OCI-LY7 (cell line): ENCODE data around the gene NUP93. TPM values are rescaled to one million over a fixed set of nuclear protein-coding genes. Genes with fewer than 3 reads are reported as not detected.

ENCODE experiments used
- BruUV-seq: library from RNA; stranded (reverse); fragments of 400-500 nt; replicated peaks from 2 replicates; lab custom pipeline; 2021; lab: Mats Ljungman, UMichigan
- CTCF ChIA-PET: fragments of 300-600 bp; sonication (Branson Sonifier 250); formaldehyde crosslinking; loops from one replicate; lab custom pipeline; 2022; ENCODE audit warnings: antibody characterized with exemption; ENCODE audit not compliant: unreplicated experiment; lab: Charles Lee
- POLR2A ChIA-PET: fragments of 300-600 bp; sonication (Branson Sonifier 250); formaldehyde crosslinking; loops from one replicate; lab custom pipeline; 2022; ENCODE audit warnings: antibody characterized with exemption; lab: Charles Lee
- DNase-seq: peaks from one replicate; pipeline ENCODE4 v3.0.0-alpha.2; 2015; ENCODE audit warnings: low spot score
- H2AFZ ChIP-seq: fragments of 200-600 bp; sonication (generic), shearing (Covaris generic); 2 replicates; pipeline ENCODE4 v1.6.1; 2014; ENCODE audit warnings: mild to moderate bottlenecking, antibody characterized with exemption, low read length, moderate library complexity
- H3K27ac ChIP-seq: fragments of 200-600 bp; sonication (generic); 2 replicates; pipeline ENCODE4 v1.5.1; 2014; ENCODE audit warnings: mixed run types, low read depth, mild to moderate bottlenecking, moderate library complexity, low read length, inconsistent platforms; ENCODE audit not compliant: poor library complexity, severe bottlenecking
- H3K36me3 ChIP-seq: fragments of 200-600 bp; sonication (generic); 2 replicates; pipeline ENCODE4 v1.6.1; 2014; ENCODE audit warnings: mild to moderate bottlenecking, antibody characterized with exemption, low read length, moderate library complexity, mixed read lengths; ENCODE audit not compliant: insufficient read depth
- H3K4me1 ChIP-seq: fragments of 200-600 bp; sonication (generic); 2 replicates; pipeline ENCODE4 v1.5.1; 2014; ENCODE audit warnings: mild to moderate bottlenecking, low read length; ENCODE audit not compliant: insufficient read depth, poor library complexity, severe bottlenecking
- H3K4me2 ChIP-seq: fragments of 200-600 bp; sonication (generic); 2 replicates; pipeline ENCODE4 v1.6.1; 2014; ENCODE audit warnings: mild to moderate bottlenecking, low read length
- H3K4me3 ChIP-seq: fragments of 200-600 bp; sonication (generic); 2 replicates; pipeline ENCODE4 v1.5.1; 2014; ENCODE audit warnings: mild to moderate bottlenecking, low read depth, low read length; ENCODE audit not compliant: poor library complexity, severe bottlenecking
- H3K79me2 ChIP-seq: fragments of 200-600 bp; sonication (generic); 2 replicates; pipeline ENCODE4 v1.6.1; 2016; ENCODE audit warnings: low read depth, mild to moderate bottlenecking, low read length, moderate library complexity, mixed read lengths; ENCODE audit not compliant: insufficient read depth
- H3K9me2 ChIP-seq: fragments of 200-600 bp; sonication (generic); 2 replicates; pipeline ENCODE4 v1.6.1; 2016; ENCODE audit warnings: mild to moderate bottlenecking, low read length, mixed read lengths; ENCODE audit not compliant: insufficient read depth
- H3K9me3 ChIP-seq: fragments of 200-600 bp; sonication (generic); 2 replicates; pipeline ENCODE4 v1.6.1; 2014; ENCODE audit warnings: mild to moderate bottlenecking, mixed run types, low read length, mixed read lengths
- H4K20me1 ChIP-seq: fragments of 200-600 bp; sonication (generic); 2 replicates; pipeline ENCODE4 v1.6.1; 2014; ENCODE audit warnings: mild to moderate bottlenecking, antibody characterized with exemption, low read length, moderate library complexity, mixed read lengths; ENCODE audit not compliant: insufficient read depth
- CTCF ChIP-seq: fragments of 200-600 bp; sonication (generic); conservative IDR thresholded peaks from 2 replicates; pipeline ENCODE4 v1.5.1; 2014; ENCODE audit warnings: mild to moderate bottlenecking, antibody characterized with exemption, low read length, moderate library complexity, mixed read lengths
- EZH2phosphoT487 ChIP-seq: fragments of 200-600 bp; sonication (generic); IDR thresholded peaks from 2 replicates; pipeline ENCODE4 v1.6.1; 2018; ENCODE audit warnings: low read depth, borderline replicate concordance, mild to moderate bottlenecking, mixed run types, antibody characterized with exemption, low read length, moderate library complexity, mixed read lengths
- intact Hi-C: fragments of 100-400 bp; cut with micrococcal nuclease; formaldehyde crosslinking; loops from one replicate; pipeline ENCODE4 v1.10.0; 2022; ENCODE audit not compliant: unreplicated experiment
- total RNA-seq, 2 experiments: library from RNA; depleted of rRNA in 1 of 2; stranded (reverse); fragments of >200 nt in 1 of 2; shearing (Covaris generic) in 1 of 2; gene quantifications; 2 replicates each; pipeline ENCODE4 v1.2.3, GENCODE V29; 2014 to 2022

Gene NUP93
- total RNA-seq, 2 experiments from 2014 or later, result 119 to 183 TPM

- Histone ChIP-seq H3K36me3 (no peaks in the 10 kb centered on the region), H3K9me2 (no peaks in the 10 kb centered on the region), H3K4me1 (peaks cover 34% of the 10 kb centered on the region), H3K27ac (no peak overlapping the region), H3K4me2 (no peak overlapping the region), H2AFZ (no peak overlapping the region), H3K79me2 (no peaks in the 10 kb centered on the region), H4K20me1 (no peaks in the 10 kb centered on the region), H3K9me3 (no peaks in the 10 kb centered on the region), H3K4me3 (no peak overlapping the region)
- intact Hi-C loops, result no loop called here
- no TSS peak for BruUV-seq
- no peak for TF ChIP-seq EZH2phosphoT487
- TF ChIP-seq CTCF, result no peak
- ChIA-PET CTCF (interaction anchor here (0.6 kb wide), 1 partner anchor 106 kb away, joined by 3 read pairs; no protein-coding TSS in a partner anchor), POLR2A (interaction anchor here (0.9 to 2.2 kb wide), 2 partner anchors 10 to 17 kb away, joined by 3 to 6 read pairs; no protein-coding TSS in a partner anchor)
- DNase-seq, result no peak
These were observed 164.5 kb downstream of the NUP93 start for GRCh38 chr16:56894331-56894917.

GRCh38 chr16:56895813-56896212 lies 165.9 kb downstream of the NUP93 start:
- Histone ChIP-seq H3K4me1 (peaks cover 37% of the 10 kb centered on the region), H3K27ac (no peak overlapping the region), H2AFZ (no peak overlapping the region), H3K9me3 (no peaks in the 10 kb centered on the region), H4K20me1 (no peaks in the 10 kb centered on the region), H3K36me3 (no peaks in the 10 kb centered on the region), H3K79me2 (no peaks in the 10 kb centered on the region), H3K4me3 (no peak overlapping the region), H3K4me2 (no peak overlapping the region), H3K9me2 (no peaks in the 10 kb centered on the region)
- DNase-seq, result no peak
- intact Hi-C loops, result no loop called here
- TF ChIP-seq CTCF (no peak), EZH2phosphoT487 (no peak)
- CTCF ChIA-PET, result interaction anchor here (0.7 kb wide), 1 partner anchor 55 kb away, joined by 4 read pairs; no protein-coding TSS in a partner anchor
- POLR2A ChIA-PET, result interaction anchor here (1.3 to 2.2 kb wide), 3 partner anchors 15 to 52 kb away, joined by 3 to 6 read pairs (median 3); no protein-coding TSS in a partner anchor
- BruUV-seq, result no TSS peak

GRCh38 chr16:56896244-56896643 lies 166.3 kb downstream of the NUP93 start:
- peaks cover 37% of the 10 kb centered on the region for H3K4me1 ChIP-seq
- no peak overlapping the region for H2AFZ ChIP-seq
- ChIA-PET CTCF (no interaction called here), POLR2A (interaction anchor here (1.3 to 2.2 kb wide), 3 partner anchors 15 to 52 kb away, joined by 3 to 6 read pairs (median 3); no protein-coding TSS in a partner anchor)
- H3K79me2 ChIP-seq, result no peaks in the 10 kb centered on the region
- no peaks in the 10 kb centered on the region for H3K9me3 ChIP-seq
- no peaks in the 10 kb centered on the region for H3K9me2 ChIP-seq
- no peak overlapping the region for H3K4me3 ChIP-seq
- intact Hi-C loops, result no loop called here
- TF ChIP-seq CTCF (no peak), EZH2phosphoT487 (no peak)
- no TSS peak for BruUV-seq
- no peak overlapping the region for H3K4me2 ChIP-seq
- no peaks in the 10 kb centered on the region for H4K20me1 ChIP-seq
- H3K36me3 ChIP-seq, result no peaks in the 10 kb centered on the region
- no peak for DNase-seq
- no peak overlapping the region for H3K27ac ChIP-seq
